Hepatocyte (in vitro differentiated cells): ENCODE measurements around the gene TMED9. TPM values are rescaled to one million over a fixed set of nuclear protein-coding genes. Genes with fewer than 3 reads are reported as not detected.

Source experiments
- DNase-seq: peaks from one replicate; pipeline ENCODE4 v3.0.0-alpha.2; 2016; ENCODE audit warnings: low spot score
- H2AFZ ChIP-seq: fragments of 200-600 bp; sonication (generic); 2 replicates; pipeline ENCODE4 v1.6.0; 2016; ENCODE audit warnings: antibody characterized with exemption, mild to moderate bottlenecking
- H3K27ac ChIP-seq: fragments of 200-600 bp; sonication (generic); 2 replicates; pipeline ENCODE4 v1.5.1; 2016; ENCODE audit warnings: mild to moderate bottlenecking
- H3K27me3 ChIP-seq: fragments of 200-600 bp; sonication (generic); 2 replicates; pipeline ENCODE4 v1.6.1; 2016
- H3K36me3 ChIP-seq: fragments of 200-600 bp; sonication (generic); replicated peaks from 2 replicates; pipeline ENCODE4 v1.5.1; 2016; ENCODE audit warnings: low read depth; ENCODE audit not compliant: insufficient read depth
- H3K4me1 ChIP-seq: fragments of 200-600 bp; sonication (generic); 2 replicates; pipeline ENCODE4 v1.5.1; 2016; ENCODE audit warnings: mild to moderate bottlenecking, moderate library complexity; ENCODE audit not compliant: insufficient read depth
- H3K4me2 ChIP-seq: fragments of 200-600 bp; sonication (generic); 2 replicates; pipeline ENCODE4 v1.6.0; 2016
- H3K4me3 ChIP-seq: fragments of 200-600 bp; sonication (generic); 2 replicates; pipeline ENCODE4 v1.5.1; 2016; ENCODE audit warnings: mild to moderate bottlenecking
- H3K79me2 ChIP-seq: fragments of 200-600 bp; sonication (generic); 2 replicates; pipeline ENCODE4 v1.6.0; 2017; ENCODE audit warnings: mild to moderate bottlenecking
- H3K9me2 ChIP-seq: fragments of 200-600 bp; sonication (generic); replicated peaks from 2 replicates; pipeline ENCODE4 v1.6.0; 2017; ENCODE audit warnings: mild to moderate bottlenecking; ENCODE audit not compliant: insufficient read depth
- H3K9me3 ChIP-seq: fragments of 200-600 bp; sonication (generic); 2 replicates; pipeline ENCODE4 v1.5.1; 2016; ENCODE audit warnings: low read depth, mild to moderate bottlenecking
- H4K20me1 ChIP-seq: fragments of 200-600 bp; sonication (generic); 2 replicates; pipeline ENCODE4 v1.6.0; 2016; ENCODE audit warnings: mild to moderate bottlenecking; ENCODE audit not compliant: insufficient read depth, poor library complexity, severe bottlenecking
- CTCF ChIP-seq: fragments of 200-600 bp; sonication (generic); IDR thresholded peaks from 2 replicates; pipeline ENCODE4 v1.5.1; 2016; ENCODE audit warnings: antibody characterized with exemption, mild to moderate bottlenecking; ENCODE audit not compliant: poor library complexity
- EZH2 ChIP-seq: fragments of 200-600 bp; sonication (generic); IDR thresholded peaks from 2 replicates; pipeline ENCODE4 v1.6.1; 2016; ENCODE audit warnings: antibody characterized with exemption, mild to moderate bottlenecking, borderline replicate concordance
- EZH2phosphoT487 ChIP-seq: fragments of 200-600 bp; sonication (generic); IDR thresholded peaks from one replicate; pipeline ENCODE4 v1.6.1; 2018; ENCODE audit warnings: antibody characterized with exemption, mild to moderate bottlenecking, low read depth, moderate library complexity; ENCODE audit not compliant: unreplicated experiment, severe bottlenecking
- WGBS: methylation state at CpG from one replicate; pipeline ENCODE4 v1.1.6; 2016; ENCODE audit warnings: low lambda C conversion rate; ENCODE audit errors: missing lambda C conversion rate; 5-methylcytosine and 5-hydroxymethylcytosine counted together
- polyA plus RNA-seq: library from polyadenylated mRNA; unstranded; fragments of >200 nt; fragmentation: Nextera tagmentation; extraction: Ambion mirVana; gene quantifications from 2 replicates; pipeline ENCODE4 v1.2.1, GENCODE V29; 2016
- total RNA-seq: library from RNA; depleted of rRNA; stranded (reverse); fragments of >200 nt; gene quantifications from 2 replicates; pipeline ENCODE4 v1.2.3, GENCODE V29; 2014

Gene TMED9
- total and polyA plus RNA-seq, 2 experiments from 2014 or later = 187 to 512 TPM

GRCh38 chr5:177602458-177602830, 10.4 kb downstream of the TMED9 start:
- Histone ChIP-seq H2AFZ (no peak overlapping the region), H3K9me2 (no peaks in the 10 kb centered on the region), H3K27ac (no peak overlapping the region), H3K27me3 (no peaks in the 10 kb centered on the region), H3K9me3 (no peaks in the 10 kb centered on the region), H4K20me1 (no peaks in the 10 kb centered on the region), H3K79me2 (peaks cover 21% of the 10 kb centered on the region), H3K36me3 (no peaks in the 10 kb centered on the region), H3K4me1 (peaks cover 9% of the 10 kb centered on the region), H3K4me2 (no peak overlapping the region), H3K4me3 (no peak overlapping the region)
- no peak for TF ChIP-seq CTCF
- TF ChIP-seq EZH2 = no peak
- TF ChIP-seq EZH2phosphoT487 = no peak
- DNase-seq = no peak
- 91% methylated on average over 4 of the region's 4 CpGs for WGBS

- 90% methylated on average over 8 of the region's 8 CpGs for WGBS
- Histone ChIP-seq H3K79me2 (peaks cover 21% of the 10 kb centered on the region), H3K9me2 (no peaks in the 10 kb centered on the region), H3K27me3 (no peaks in the 10 kb centered on the region), H3K4me2 (no peak overlapping the region), H3K27ac (no peak overlapping the region), H3K4me3 (no peak overlapping the region), H2AFZ (no peak overlapping the region), H3K36me3 (no peaks in the 10 kb centered on the region), H3K9me3 (no peaks in the 10 kb centered on the region), H4K20me1 (no peaks in the 10 kb centered on the region), H3K4me1 (peaks cover 9% of the 10 kb centered on the region)
- no peak for DNase-seq
- TF ChIP-seq EZH2 (no peak), CTCF (no peak), EZH2phosphoT487 (no peak)
Observed at GRCh38 chr5:177603631-177604030, 11.6 kb downstream of the TMED9 start.

GRCh38 chr5:177604116-177604521, 12.1 kb downstream of the TMED9 start:
- H3K9me2 ChIP-seq = no peaks in the 10 kb centered on the region
- H3K4me3 ChIP-seq = no peak overlapping the region
- peaks cover 9% of the 10 kb centered on the region for H3K4me1 ChIP-seq
- no peak overlapping the region for H3K27ac ChIP-seq
- H3K36me3 ChIP-seq = no peaks in the 10 kb centered on the region
- 94% methylated on average over 25 of the region's 27 CpGs for WGBS
- no peak overlapping the region for H3K4me2 ChIP-seq
- H3K79me2 ChIP-seq = peaks cover 21% of the 10 kb centered on the region
- H4K20me1 ChIP-seq = no peaks in the 10 kb centered on the region
- H3K9me3 ChIP-seq = no peaks in the 10 kb centered on the region
- TF ChIP-seq EZH2phosphoT487 (no peak), CTCF (no peak), EZH2 (no peak)
- DNase-seq = no peak
- H2AFZ ChIP-seq = no peak overlapping the region
- H3K27me3 ChIP-seq = no peaks in the 10 kb centered on the region

- Histone ChIP-seq H3K9me3 (no peaks in the 10 kb centered on the region), H2AFZ (no peak overlapping the region), H3K79me2 (peaks cover 21% of the 10 kb centered on the region), H3K4me3 (no peak overlapping the region), H4K20me1 (no peaks in the 10 kb centered on the region), H3K36me3 (no peaks in the 10 kb centered on the region), H3K4me2 (no peak overlapping the region), H3K27me3 (no peaks in the 10 kb centered on the region), H3K27ac (no peak overlapping the region), H3K9me2 (no peaks in the 10 kb centered on the region), H3K4me1 (peaks cover 9% of the 10 kb centered on the region)
- 91% methylated on average over 4 of the region's 5 CpGs for WGBS
- DNase-seq = no peak
- no peak for TF ChIP-seq EZH2
- no peak for TF ChIP-seq EZH2phosphoT487
- no peak for TF ChIP-seq CTCF
Observed at GRCh38 chr5:177604656-177605055, 12.7 kb downstream of the TMED9 start.
